HCT116 (cell line): ENCODE results near the gene DNASE2.

Experiments used
- CTCF ChIP-seq, 3 experiments: fragments of 200-600 bp in 1 of 3; sonication (generic) in 1 of 3; IDR thresholded peaks in 2 of 3; conservative IDR thresholded peaks in 1 of 3; 2 replicates each; pipeline ENCODE4 v1.5.1; 2012 to 2017; ENCODE audit warnings: low read depth in 2 of 3, low read length in 2 of 3, antibody characterized with exemption in 1 of 3, borderline replicate concordance in 1 of 3, control low read depth in 1 of 3, mild to moderate bottlenecking in 1 of 3, mixed read lengths in 1 of 3, mixed run types in 1 of 3, moderate library complexity in 1 of 3; ENCODE audit not compliant: insufficient read depth in 1 of 3
- EZH2 ChIP-seq: fragments of 200-600 bp; sonication (generic); IDR thresholded peaks from 2 replicates; pipeline ENCODE4 v1.6.1; 2017; ENCODE audit warnings: antibody characterized with exemption, mixed run types
- EZH2phosphoT487 ChIP-seq: fragments of 200-600 bp; IDR thresholded peaks from 2 replicates; pipeline ENCODE4 v1.6.1; 2018; ENCODE audit warnings: antibody characterized with exemption, borderline replicate concordance
- FOSL1 ChIP-seq: IDR thresholded peaks from 2 replicates; pipeline ENCODE4 v1.6.1; 2012; ENCODE audit warnings: low read depth
- POLR2A ChIP-seq: IDR thresholded peaks from 2 replicates; pipeline ENCODE4 v1.7.0; 2011; ENCODE audit warnings: borderline replicate concordance; ENCODE audit not compliant: insufficient read depth, insufficient read length; ENCODE audit errors: extremely low read depth
- POLR2AphosphoS5 ChIP-seq: IDR thresholded peaks from 2 replicates; pipeline ENCODE4 v1.6.1; 2011; ENCODE audit warnings: mild to moderate bottlenecking, low read depth, low read length, moderate library complexity
- RAD21 ChIP-seq: IDR thresholded peaks from 2 replicates; pipeline ENCODE4 v1.6.1; 2012; ENCODE audit warnings: low read depth, mild to moderate bottlenecking
- TCF7L2 ChIP-seq: IDR thresholded peaks from 2 replicates; pipeline ENCODE4 v1.7.0; 2011; ENCODE audit warnings: borderline replicate concordance, inconsistent platforms; ENCODE audit not compliant: insufficient read depth, insufficient read length; ENCODE audit errors: extremely low read depth
- YY1 ChIP-seq: IDR thresholded peaks from 2 replicates; pipeline ENCODE4 v1.6.1; 2011; ENCODE audit warnings: low read length, low read depth, moderate library complexity, mild to moderate bottlenecking; ENCODE audit not compliant: insufficient replicate concordance; ENCODE audit errors: extremely low read depth

- TF ChIP-seq CTCF (IDR thresholded peaks at IDR 0.05 in 2 of 3, conservative IDR thresholded peaks at IDR 0.05 in 1 of 3; ENCODE audit: borderline replicate concordance in 1 of 3, insufficient read depth in 1 of 3, low read depth in 2 of 3, low read length in 2 of 3) (no peak), YY1 (no peak), POLR2A (no peak), EZH2 (no peak), POLR2AphosphoS5 (no peak), EZH2phosphoT487 (no peak), RAD21 (no peak), FOSL1 (no peak), TCF7L2 (no peak)
Measured at GRCh38 chr19:12865746-12866415, 15.4 kb downstream of the DNASE2 start.
